Endothelial cell of umbilical vein (primary cell): Measurements from ENCODE around the gene LIMCH1. TPM values are rescaled to one million over a fixed set of nuclear protein-coding genes. Genes with fewer than 3 reads are reported as not detected.

Source experiments
- BruUV-seq: library from RNA; stranded (reverse); fragments of 400-500 nt; replicated peaks from 2 replicates; lab custom pipeline; 2021; lab: Mats Ljungman, UMichigan
- CTCF ChIA-PET: fragments of 300-600, 350-600 bp; sonication (Branson Sonifier 250); formaldehyde crosslinking; loops from one replicate; lab custom pipeline; 2021; ENCODE audit warnings: antibody characterized with exemption, inconsistent platforms; lab: Charles Lee
- POLR2A ChIA-PET: fragments of 300-600, 350-600 bp; sonication (Branson Sonifier 250); formaldehyde crosslinking; loops from one replicate; lab custom pipeline; 2021; ENCODE audit warnings: antibody characterized with exemption, inconsistent platforms; lab: Charles Lee
- DNase-seq: peaks from one replicate; pipeline ENCODE4 v3.0.0-alpha.2; 2011; ENCODE audit warnings: low read depth, low spot score
- FAIRE-seq: peaks from 2 replicates; lab custom pipeline; 2011; peaks lifted over from hg19 to GRCh38; lab: Jason Lieb, UNC
- H2AFZ ChIP-seq: 2 replicates; pipeline ENCODE4 v1.6.0; 2012; ENCODE audit warnings: low read depth, low read length, control low read depth, inconsistent platforms
- H3K27ac ChIP-seq: 2 replicates; pipeline ENCODE4 v1.5.1; 2011; ENCODE audit warnings: low read depth, mild to moderate bottlenecking, control low read depth, low read length, moderate library complexity; ENCODE audit not compliant: insufficient read depth
- H3K27me3 ChIP-seq, 2 experiments: 2 replicates each; pipeline versions ENCODE4 v1.6.0 to v1.6.1; 2011; ENCODE audit warnings: low read length in 2 of 2, mixed read lengths in 1 of 2; ENCODE audit not compliant: control insufficient read depth in 2 of 2, insufficient read depth in 2 of 2
- H3K36me3 ChIP-seq, 2 experiments: 2 replicates in 1 of 2; 3 replicates in 1 of 2; pipeline ENCODE4 v1.5.1; 2011; ENCODE audit warnings: low read length in 2 of 2, mild to moderate bottlenecking in 1 of 2, moderate library complexity in 1 of 2; ENCODE audit not compliant: control insufficient read depth in 2 of 2, insufficient read depth in 2 of 2; ENCODE audit errors: extremely low read depth in 1 of 2
- H3K4me1 ChIP-seq: 3 replicates; pipeline ENCODE4 v1.5.1; 2011; ENCODE audit warnings: mild to moderate bottlenecking, low read length; ENCODE audit not compliant: control insufficient read depth, insufficient read depth; ENCODE audit errors: extremely low read depth
- H3K4me2 ChIP-seq: 2 replicates; pipeline ENCODE4 v1.6.1; 2011; ENCODE audit warnings: low read length, control low read depth, mixed read lengths; ENCODE audit not compliant: insufficient read depth
- H3K4me3 ChIP-seq, 3 experiments: fragments of 200-600 bp in 1 of 3; sonication (generic), shearing (Covaris generic) in 1 of 3; replicated peaks in 1 of 3; 2 replicates each; pipeline ENCODE4 v1.5.1; 2011 to 2016; ENCODE audit warnings: control low read depth in 3 of 3, low read length in 3 of 3, mild to moderate bottlenecking in 2 of 3, inconsistent platforms in 1 of 3, low read depth in 1 of 3, moderate library complexity in 1 of 3; ENCODE audit not compliant: insufficient read depth in 1 of 3
- H3K79me2 ChIP-seq: 2 replicates; pipeline ENCODE4 v1.6.0; 2012; ENCODE audit warnings: low read length, inconsistent platforms; ENCODE audit not compliant: control insufficient read depth, insufficient read depth
- H3K9ac ChIP-seq: replicated peaks from 2 replicates; pipeline ENCODE3; 2011; ENCODE audit warnings: low read length, control low read depth; ENCODE audit not compliant: insufficient read depth; ENCODE audit errors: extremely low read depth
- H3K9me1 ChIP-seq: replicated peaks from 3 replicates; pipeline ENCODE4 v1.6.0; 2011; ENCODE audit warnings: mild to moderate bottlenecking, low read length; ENCODE audit not compliant: control insufficient read depth, insufficient read depth; ENCODE audit errors: extremely low read depth
- H3K9me3 ChIP-seq: replicated peaks from 2 replicates; pipeline ENCODE4 v1.5.1; 2012; ENCODE audit warnings: low read length, inconsistent platforms; ENCODE audit not compliant: control insufficient read depth, insufficient read depth
- H4K20me1 ChIP-seq: replicated peaks from 2 replicates; pipeline ENCODE3; 2011; ENCODE audit warnings: mild to moderate bottlenecking, low read length; ENCODE audit not compliant: control insufficient read depth, insufficient read depth; ENCODE audit errors: extremely low read depth
- EZH2 ChIP-seq: IDR thresholded peaks from 2 replicates; pipeline ENCODE4 v1.6.1; 2012; ENCODE audit warnings: borderline replicate concordance, low read depth, mild to moderate bottlenecking, moderate library complexity, low read length, inconsistent platforms; ENCODE audit not compliant: severe bottlenecking
- FOS ChIP-seq: IDR thresholded peaks from 2 replicates; pipeline ENCODE4 v1.6.1; 2011; ENCODE audit warnings: mild to moderate bottlenecking, low read length, moderate library complexity, borderline replicate concordance; ENCODE audit not compliant: insufficient read depth
- GATA2 ChIP-seq: IDR thresholded peaks from 2 replicates; pipeline ENCODE4 v1.7.0; 2011; ENCODE audit warnings: low read depth, mild to moderate bottlenecking, moderate library complexity, mixed read lengths, low read length; ENCODE audit not compliant: insufficient read length, insufficient read depth
- JUN ChIP-seq: IDR thresholded peaks from 2 replicates; pipeline ENCODE4 v1.6.1; 2011; ENCODE audit warnings: borderline replicate concordance, low read depth; ENCODE audit not compliant: insufficient read length, insufficient read depth
- MAX ChIP-seq: IDR thresholded peaks from 2 replicates; pipeline ENCODE4 v1.6.1; 2011; ENCODE audit not compliant: insufficient read depth, insufficient read length
- MYC ChIP-seq: IDR thresholded peaks from one replicate; pipeline ENCODE4 v1.6.1; 2011; ENCODE audit warnings: mild to moderate bottlenecking, low read depth, low read length
- POLR2A ChIP-seq: IDR thresholded peaks from 2 replicates; pipeline ENCODE4 v1.6.1; 2012; ENCODE audit warnings: low read depth, mild to moderate bottlenecking, control low read depth, low read length
- POLR2AphosphoS5 ChIP-seq: IDR thresholded peaks from 2 replicates; pipeline ENCODE4 v1.6.1; 2012; ENCODE audit warnings: low read depth, mild to moderate bottlenecking, control low read depth, low read length, moderate library complexity; ENCODE audit not compliant: insufficient read depth
- dilution Hi-C: fragments of 300-500 bp; cut with MboI; formaldehyde crosslinking; loops from one replicate; pipeline ENCODE4 v1.15.0; 2019; ENCODE audit warnings: low sequenced_read_pairs; ENCODE audit not compliant: extremely low pct_ligation_motif_present
- intact Hi-C: fragments of 100-400 bp; cut with micrococcal nuclease; formaldehyde crosslinking; loops from one replicate; pipeline ENCODE4 v1.10.0; 2022
- polyA plus RNA-seq, 4 experiments: library from polyadenylated mRNA; depleted of rRNA in 3 of 4; stranded (reverse) in 3 of 4; unstranded in 1 of 4; fragments of >200 nt; gene quantifications; 2 replicates each; pipeline versions ENCODE4 v1.2.1 to v1.2.3, GENCODE V29; 2011 to 2012; ENCODE audit warnings: missing spikeins in 1 of 4
- total RNA-seq: library from RNA; stranded (reverse); gene quantifications from 2 replicates; pipeline ENCODE4 v1.2.3, GENCODE V29; 2021
- TF ChIP-seq, protein P1 (sequence below), 2 donors: IDR thresholded peaks; 1 replicate in 1 of 2; 2 replicates in 1 of 2; pipeline ENCODE4 v1.5.1; 2011; ENCODE audit warnings: low read length in 2 of 2, mild to moderate bottlenecking in 2 of 2, moderate library complexity in 2 of 2, control low read depth in 1 of 2, inconsistent platforms in 1 of 2, low read depth in 1 of 2; ENCODE audit not compliant: insufficient read depth in 1 of 2; ENCODE audit errors: extremely low read depth in 1 of 2

The LIMCH1 gene
- total and polyA plus RNA-seq, 2 donors (not counting 3 experiments of a cell fraction or from before 2014, with no cell fraction given): 14.3 to 32.8 TPM

DNA sequence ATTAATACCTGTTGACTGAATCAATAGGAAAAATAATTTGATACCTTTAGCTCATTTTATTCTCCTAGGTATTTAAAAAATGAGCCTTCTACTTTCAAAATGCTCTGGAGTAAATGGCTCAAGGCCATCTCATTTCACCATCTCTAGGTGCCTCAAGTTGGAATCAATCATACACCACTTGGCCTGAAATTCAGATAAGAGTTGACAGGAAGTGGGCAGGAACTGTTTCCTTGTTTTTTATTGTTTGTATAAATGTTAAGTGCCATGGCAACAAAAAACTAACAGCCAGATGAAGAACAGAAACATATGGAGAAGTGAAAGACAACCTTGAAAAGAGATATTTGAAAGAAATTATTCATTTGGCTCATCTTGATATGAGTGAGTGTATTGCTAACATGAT lies 12.4 kb downstream of the LIMCH1 start:
- BruUV-seq: no TSS peak
- no peaks in the 10 kb centered on the region for H3K79me2 ChIP-seq
- dilution Hi-C loops: no loop called here
- DNase-seq: peak; percentile 62
- TF ChIP-seq MAX (no peak), POLR2AphosphoS5 (no peak), FOS (no peak), JUN (no peak), EZH2 (no peak), POLR2A (no peak), MYC (no peak), GATA2 (no peak)
- TF ChIP-seq, protein P1, sequence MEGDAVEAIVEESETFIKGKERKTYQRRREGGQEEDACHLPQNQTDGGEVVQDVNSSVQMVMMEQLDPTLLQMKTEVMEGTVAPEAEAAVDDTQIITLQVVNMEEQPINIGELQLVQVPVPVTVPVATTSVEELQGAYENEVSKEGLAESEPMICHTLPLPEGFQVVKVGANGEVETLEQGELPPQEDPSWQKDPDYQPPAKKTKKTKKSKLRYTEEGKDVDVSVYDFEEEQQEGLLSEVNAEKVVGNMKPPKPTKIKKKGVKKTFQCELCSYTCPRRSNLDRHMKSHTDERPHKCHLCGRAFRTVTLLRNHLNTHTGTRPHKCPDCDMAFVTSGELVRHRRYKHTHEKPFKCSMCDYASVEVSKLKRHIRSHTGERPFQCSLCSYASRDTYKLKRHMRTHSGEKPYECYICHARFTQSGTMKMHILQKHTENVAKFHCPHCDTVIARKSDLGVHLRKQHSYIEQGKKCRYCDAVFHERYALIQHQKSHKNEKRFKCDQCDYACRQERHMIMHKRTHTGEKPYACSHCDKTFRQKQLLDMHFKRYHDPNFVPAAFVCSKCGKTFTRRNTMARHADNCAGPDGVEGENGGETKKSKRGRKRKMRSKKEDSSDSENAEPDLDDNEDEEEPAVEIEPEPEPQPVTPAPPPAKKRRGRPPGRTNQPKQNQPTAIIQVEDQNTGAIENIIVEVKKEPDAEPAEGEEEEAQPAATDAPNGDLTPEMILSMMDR (IDR thresholded peaks at IDR 0.05; ENCODE audit: extremely low read depth in 1 of 2, insufficient read depth in 1 of 2, low read depth in 1 of 2, low read length in 2 of 2): no peak
- H4K20me1 ChIP-seq: no peaks in the 10 kb centered on the region
- no peaks in the 10 kb centered on the region for H3K36me3 ChIP-seq
- no peaks in the 10 kb centered on the region for H3K9me3 ChIP-seq
- intact Hi-C loops: loop anchor here (1.0 to 5.0 kb wide), 2 partner anchors 25 to 52 kb away; no protein-coding TSS in a partner anchor
- CTCF ChIA-PET: interaction anchor here (1.7 kb wide), 1 partner anchor 10 kb away, joined by 3 read pairs; no protein-coding TSS in a partner anchor
- no peak overlapping the region for H3K27ac ChIP-seq
- H3K9ac ChIP-seq: no peak overlapping the region
- H3K4me3 ChIP-seq: no peak overlapping the region
- peak overlapping the region; percentile 15 for H3K4me2 ChIP-seq
- H2AFZ ChIP-seq: no peak overlapping the region
- POLR2A ChIA-PET: no interaction called here
- H3K27me3 ChIP-seq: peaks cover 4 to 7% of the 10 kb centered on the region in 2 experiments
- no peak for FAIRE-seq
- H3K4me1 ChIP-seq: peaks cover 3% of the 10 kb centered on the region
- H3K9me1 ChIP-seq: no peaks in the 10 kb centered on the region
